RWPE1 (cell line): ENCODE data around the gene SLC35F3.

Experiments
- CTCF ChIA-PET: fragments of 350-600 bp; sonication (Branson Sonifier 250); formaldehyde crosslinking; extraction: SDS; loops from one replicate; lab custom pipeline; 2021; lab: Yijun Ruan, JAX
- POLR2A ChIA-PET: fragments of 400-600 bp; formaldehyde crosslinking; extraction: SDS; loops from one replicate; lab custom pipeline; 2020; ENCODE audit warnings: antibody characterized with exemption; ENCODE audit not compliant: low non-redundant PET; lab: Yijun Ruan, JAX
- DNase-seq: peaks from one replicate; pipeline ENCODE4 v3.0.0; 2012; ENCODE audit warnings: low spot score
- H3K27ac ChIP-seq: fragments of 450-650 bp; 2 replicates; pipeline ENCODE4 v1.5.1; 2017
- TF ChIP-seq, protein P1 (sequence below): fragments of 450-650 bp; conservative IDR thresholded peaks from 2 replicates; pipeline ENCODE4 v1.5.1; 2017; ENCODE audit warnings: low read depth, mild to moderate bottlenecking

The SLC35F3 gene

DNA sequence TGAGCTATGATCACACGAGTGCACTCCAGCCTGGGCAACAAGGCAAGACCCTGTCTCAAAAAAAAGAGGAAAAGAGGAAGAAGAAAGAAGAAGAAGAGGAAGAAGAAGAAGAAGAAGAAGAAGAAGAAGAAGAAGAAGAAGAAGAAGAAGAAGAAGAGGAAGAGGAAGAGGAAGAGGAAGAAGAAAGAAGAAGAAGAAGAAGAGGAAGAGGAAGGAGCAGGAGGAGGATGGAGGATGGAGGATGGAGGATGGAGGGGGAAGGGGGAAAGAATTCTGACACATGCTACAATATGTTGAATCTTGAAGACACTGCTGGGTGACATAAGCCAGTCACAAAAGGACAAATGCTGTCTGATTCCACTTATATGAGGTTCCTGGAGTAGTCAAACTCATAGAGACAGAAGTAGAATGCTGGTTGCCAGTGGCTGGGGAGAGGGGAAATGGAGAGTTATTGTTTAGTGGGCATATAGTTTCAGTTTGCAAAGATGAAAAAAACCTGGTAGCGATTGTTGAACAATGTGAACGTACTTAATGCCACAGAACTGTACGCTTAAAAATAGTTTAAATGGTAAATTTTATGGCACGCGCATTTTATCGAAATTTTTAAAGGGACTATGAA lies 421.5 kb downstream of the SLC35F3 start:
- DNase-seq: no peak
- no peak overlapping the region for H3K27ac ChIP-seq
- ChIA-PET CTCF (interaction anchor here (0.5 to 2.4 kb wide), 11 partner anchors 9 to 840 kb away, joined by 3 to 15 read pairs (median 4); no protein-coding TSS in a partner anchor), POLR2A (no interaction called here)
- TF ChIP-seq, protein P1, sequence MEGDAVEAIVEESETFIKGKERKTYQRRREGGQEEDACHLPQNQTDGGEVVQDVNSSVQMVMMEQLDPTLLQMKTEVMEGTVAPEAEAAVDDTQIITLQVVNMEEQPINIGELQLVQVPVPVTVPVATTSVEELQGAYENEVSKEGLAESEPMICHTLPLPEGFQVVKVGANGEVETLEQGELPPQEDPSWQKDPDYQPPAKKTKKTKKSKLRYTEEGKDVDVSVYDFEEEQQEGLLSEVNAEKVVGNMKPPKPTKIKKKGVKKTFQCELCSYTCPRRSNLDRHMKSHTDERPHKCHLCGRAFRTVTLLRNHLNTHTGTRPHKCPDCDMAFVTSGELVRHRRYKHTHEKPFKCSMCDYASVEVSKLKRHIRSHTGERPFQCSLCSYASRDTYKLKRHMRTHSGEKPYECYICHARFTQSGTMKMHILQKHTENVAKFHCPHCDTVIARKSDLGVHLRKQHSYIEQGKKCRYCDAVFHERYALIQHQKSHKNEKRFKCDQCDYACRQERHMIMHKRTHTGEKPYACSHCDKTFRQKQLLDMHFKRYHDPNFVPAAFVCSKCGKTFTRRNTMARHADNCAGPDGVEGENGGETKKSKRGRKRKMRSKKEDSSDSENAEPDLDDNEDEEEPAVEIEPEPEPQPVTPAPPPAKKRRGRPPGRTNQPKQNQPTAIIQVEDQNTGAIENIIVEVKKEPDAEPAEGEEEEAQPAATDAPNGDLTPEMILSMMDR: no peak

DNA sequence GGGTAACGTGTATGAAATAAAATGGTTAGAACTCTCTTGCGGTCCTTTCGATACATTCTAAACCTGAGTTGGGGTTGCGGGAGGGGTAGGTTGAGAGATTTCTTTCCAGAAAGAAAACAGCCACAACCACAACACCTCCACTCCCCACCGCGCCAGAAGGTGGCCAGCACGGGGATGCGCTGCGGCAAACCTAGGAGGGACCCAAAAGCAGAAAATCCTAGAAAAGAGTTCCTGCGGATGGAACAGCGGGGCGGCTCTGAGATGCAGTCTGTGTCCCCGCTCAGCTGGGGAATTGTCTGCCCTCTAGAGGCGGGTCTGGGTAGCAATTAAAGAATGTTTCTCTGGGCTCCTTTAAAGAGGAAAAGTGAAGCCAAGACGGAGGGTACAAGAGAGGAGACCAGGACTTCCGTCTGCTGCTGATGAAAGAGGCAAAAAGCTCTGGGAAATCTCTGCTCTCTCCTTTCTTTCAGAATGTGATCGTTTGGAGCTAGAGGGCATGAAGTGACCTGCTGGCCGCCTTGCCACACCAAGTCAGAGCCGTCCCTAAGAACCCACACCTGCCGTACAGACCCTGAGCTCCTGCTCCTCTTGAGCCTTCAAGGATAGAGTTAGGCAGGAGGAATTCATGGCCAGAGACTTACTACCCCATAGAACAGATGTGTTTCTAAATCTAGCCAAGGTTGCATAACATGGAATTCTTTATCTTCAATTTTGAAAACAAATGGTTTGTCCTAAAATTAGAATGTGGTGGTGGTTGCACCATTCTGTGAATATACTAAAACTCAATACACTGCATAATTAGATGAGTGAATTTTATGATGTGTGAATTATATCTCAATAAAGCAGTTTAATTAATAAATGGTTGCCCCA lies 422.3 kb downstream of the SLC35F3 start:
- DNase-seq: peak; percentile 53
- CTCF ChIA-PET: interaction anchor here (0.5 to 2.4 kb wide), 14 partner anchors 10 to 908 kb away, joined by 3 to 15 read pairs (median 4); no protein-coding TSS in a partner anchor
- TF ChIP-seq, protein P1: peak; percentile 82
- POLR2A ChIA-PET: no interaction called here
- H3K27ac ChIP-seq: no peak overlapping the region

DNA sequence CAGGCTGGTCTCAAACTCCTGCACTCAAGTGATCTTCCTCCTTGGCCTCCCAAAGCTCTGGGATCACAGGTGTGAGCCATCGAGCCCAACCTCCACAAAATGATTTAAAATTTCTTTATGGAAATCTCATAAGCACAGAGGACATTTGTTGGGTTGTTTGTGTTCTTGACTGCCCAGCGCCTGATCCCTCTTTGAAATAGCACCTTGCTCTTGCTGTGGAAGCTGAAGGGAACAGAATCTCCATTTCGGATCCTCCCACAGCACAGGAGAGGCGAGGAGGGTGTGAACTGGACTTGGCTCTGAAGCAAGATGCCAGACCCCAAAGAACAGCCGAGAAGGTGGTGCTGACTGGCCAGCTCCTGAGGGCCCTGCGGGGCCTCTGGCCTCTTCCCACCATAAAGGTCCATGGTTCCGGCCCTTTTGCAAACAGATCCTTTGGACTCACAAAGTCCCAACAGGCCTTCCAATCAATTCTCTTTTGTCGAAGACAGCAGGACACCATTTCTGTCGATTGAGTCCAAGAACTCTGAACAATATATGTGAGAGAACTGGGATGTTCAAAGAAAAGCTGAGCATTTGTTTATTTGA lies 423.2 kb downstream of the SLC35F3 start:
- no peak overlapping the region for H3K27ac ChIP-seq
- POLR2A ChIA-PET: no interaction called here
- TF ChIP-seq, protein P1: no peak
- DNase-seq: no peak
- CTCF ChIA-PET: interaction anchor here (1.8 to 2.0 kb wide), 2 partner anchors 11 to 18 kb away, joined by 4 to 9 read pairs; no protein-coding TSS in a partner anchor

DNA sequence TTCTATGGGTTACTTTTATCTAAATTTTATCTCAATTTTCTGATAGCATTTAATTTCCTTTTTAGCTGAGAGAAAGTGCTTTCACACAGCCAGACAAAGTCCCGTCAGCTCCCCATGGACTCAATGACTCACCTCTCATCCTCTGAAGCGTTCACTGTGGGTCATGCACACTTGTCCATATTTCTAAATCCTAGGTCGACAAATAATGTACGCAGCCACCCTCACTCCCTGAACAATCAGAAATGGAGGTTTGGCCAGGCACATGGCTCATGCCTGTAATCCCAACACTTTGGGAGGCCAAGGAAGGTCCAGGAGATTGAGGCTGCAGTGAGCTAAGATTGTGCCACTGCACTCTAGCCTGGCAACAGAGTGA lies 426.4 kb downstream of the SLC35F3 start:
- ChIA-PET POLR2A (no interaction called here), CTCF (interaction anchor here (1.2 kb wide), 1 partner anchor 21 kb away, joined by 6 read pairs; no protein-coding TSS in a partner anchor)
- TF ChIP-seq, protein P1: no peak
- no peak overlapping the region for H3K27ac ChIP-seq
- no peak for DNase-seq

DNA sequence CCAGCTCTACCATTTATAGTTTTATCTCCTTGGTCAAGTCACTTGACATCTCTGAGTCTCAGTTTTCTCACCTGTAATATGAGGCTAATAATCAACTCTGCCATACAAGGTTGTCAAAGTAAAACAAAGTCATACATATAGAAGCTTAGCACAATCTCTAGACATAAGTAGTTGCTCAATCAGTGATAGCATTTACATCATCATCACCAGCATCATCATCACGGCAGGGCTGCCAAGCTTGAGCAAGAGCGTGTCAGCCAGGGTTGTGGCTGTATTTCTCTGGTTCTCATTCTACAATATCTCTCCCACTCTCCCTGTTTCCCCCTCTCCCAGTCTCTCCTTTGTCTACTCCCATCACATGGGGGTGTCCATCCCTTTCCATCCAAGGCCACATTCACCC lies 427.0 kb downstream of the SLC35F3 start:
- POLR2A ChIA-PET: no interaction called here
- TF ChIP-seq, protein P1: no peak
- DNase-seq: peak; percentile 20
- CTCF ChIA-PET: interaction anchor here (1.2 kb wide), 1 partner anchor 22 kb away, joined by 6 read pairs; no protein-coding TSS in a partner anchor
- no peak overlapping the region for H3K27ac ChIP-seq

DNA sequence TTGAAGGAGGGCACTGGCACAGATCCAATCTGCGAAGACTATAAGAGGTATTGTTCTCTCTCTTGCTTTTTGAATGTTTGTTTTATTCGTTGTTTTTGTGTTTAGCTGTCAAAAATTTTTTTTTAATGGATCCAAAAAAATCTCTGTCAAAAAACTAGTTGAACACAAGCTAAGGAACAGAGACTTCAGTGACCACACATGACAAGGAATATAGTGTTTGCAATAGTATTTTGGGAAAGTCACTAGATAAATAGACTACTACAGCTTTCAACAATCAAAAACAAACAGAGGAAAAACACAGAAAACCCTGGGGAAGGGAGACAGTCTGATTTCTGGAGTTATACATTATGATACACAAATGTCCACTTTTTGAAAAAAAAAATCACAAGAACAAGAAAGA lies 431.9 kb downstream of the SLC35F3 start:
- POLR2A ChIA-PET: no interaction called here
- no peak for DNase-seq
- TF ChIP-seq, protein P1: no peak
- CTCF ChIA-PET: interaction anchor here (0.6 kb wide), 1 partner anchor 122 kb away, joined by 3 read pairs; no protein-coding TSS in a partner anchor
- H3K27ac ChIP-seq: no peak overlapping the region
